Muscle layer of colon (tissue), 2 donors: ENCODE data around the gene COMMD8.

Experiments
- H3K27ac ChIP-seq: one replicate; pipeline ENCODE4 v1.7.0; 2013; ENCODE audit warnings: low read depth, mild to moderate bottlenecking, low read length, moderate library complexity
- H3K27me3 ChIP-seq, 2 donors: one replicate each; pipeline ENCODE4 v1.7.0; 2013; ENCODE audit warnings: low read length in 2 of 2, mild to moderate bottlenecking in 2 of 2; ENCODE audit not compliant: insufficient read depth in 2 of 2, control insufficient read depth in 1 of 2
- H3K36me3 ChIP-seq: one replicate; pipeline ENCODE4 v1.7.0; 2013; ENCODE audit warnings: mild to moderate bottlenecking, low read length; ENCODE audit not compliant: insufficient read depth
- H3K4me1 ChIP-seq: one replicate; pipeline ENCODE4 v1.7.0; 2013; ENCODE audit warnings: mild to moderate bottlenecking, low read length; ENCODE audit not compliant: insufficient read depth
- H3K4me3 ChIP-seq, 2 donors: one replicate each; pipeline ENCODE4 v1.7.0; 2013; ENCODE audit warnings: low read length in 2 of 2, low read depth in 1 of 2, mild to moderate bottlenecking in 1 of 2, moderate library complexity in 1 of 2
- H3K9ac ChIP-seq: one replicate; pipeline ENCODE4 v1.7.0; 2013; ENCODE audit warnings: low read length
- H3K9me3 ChIP-seq: one replicate; pipeline ENCODE4 v1.7.0; 2013; ENCODE audit warnings: mild to moderate bottlenecking, low read length
- donor health status: abdominal sarcoma.
- donor health status: Adenocarcinoma of cecum.

COMMD8 gene

DNA sequence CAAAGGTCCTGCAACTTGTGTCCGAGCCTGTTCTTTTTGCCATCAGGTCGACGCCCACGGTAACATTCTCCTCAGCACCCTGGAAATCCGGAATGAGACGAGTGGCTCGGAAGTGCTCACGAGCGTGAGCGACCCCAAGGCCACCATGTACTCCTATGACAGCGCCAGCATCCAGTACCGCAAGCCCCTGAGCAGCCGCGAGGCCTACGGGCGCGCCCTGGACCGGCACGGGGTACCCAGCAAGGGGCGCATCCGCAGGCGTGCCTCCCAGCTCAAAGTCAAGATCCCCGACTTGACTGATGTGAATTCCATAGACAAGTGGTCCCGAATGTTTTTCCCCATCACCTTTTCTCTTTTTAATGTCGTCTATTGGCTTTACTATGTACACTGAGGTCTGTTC is 37.9 kb downstream of the COMMD8 start:
- Histone ChIP-seq H3K9ac (no peak overlapping the region), H3K4me3 (no peak overlapping the region), H3K36me3 (no peaks in the 10 kb centered on the region), H3K27me3 (no peaks in the 10 kb centered on the region), H3K9me3 (no peaks in the 10 kb centered on the region), H3K27ac (no peak overlapping the region), H3K4me1 (no peaks in the 10 kb centered on the region)

DNA sequence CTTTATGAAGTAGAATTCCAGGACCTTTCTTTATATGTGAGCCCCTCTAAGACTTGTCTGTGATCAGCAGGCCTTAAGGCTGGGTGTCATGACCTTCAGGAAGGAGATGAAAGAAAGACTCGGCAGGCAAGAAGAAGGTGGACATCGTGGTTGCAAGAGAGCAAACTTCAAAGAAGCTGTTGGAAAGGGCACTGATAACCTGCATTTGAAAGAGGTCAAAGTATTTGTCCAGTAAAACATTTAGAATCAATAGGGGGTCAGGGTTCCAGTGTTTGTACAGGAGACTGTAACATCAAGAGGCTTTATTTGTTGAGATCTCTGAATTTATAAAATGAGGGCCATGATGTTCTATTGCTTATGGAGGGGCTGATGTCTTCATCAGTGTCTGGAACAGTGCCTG is 44.2 kb downstream of the COMMD8 start:
- H3K9ac ChIP-seq = no peak overlapping the region
- no peak overlapping the region for H3K27ac ChIP-seq
- H3K4me3 ChIP-seq = no peak overlapping the region
- no peaks in the 10 kb centered on the region for H3K4me1 ChIP-seq
- no peaks in the 10 kb centered on the region for H3K27me3 ChIP-seq
- H3K9me3 ChIP-seq = no peaks in the 10 kb centered on the region
- no peaks in the 10 kb centered on the region for H3K36me3 ChIP-seq

DNA sequence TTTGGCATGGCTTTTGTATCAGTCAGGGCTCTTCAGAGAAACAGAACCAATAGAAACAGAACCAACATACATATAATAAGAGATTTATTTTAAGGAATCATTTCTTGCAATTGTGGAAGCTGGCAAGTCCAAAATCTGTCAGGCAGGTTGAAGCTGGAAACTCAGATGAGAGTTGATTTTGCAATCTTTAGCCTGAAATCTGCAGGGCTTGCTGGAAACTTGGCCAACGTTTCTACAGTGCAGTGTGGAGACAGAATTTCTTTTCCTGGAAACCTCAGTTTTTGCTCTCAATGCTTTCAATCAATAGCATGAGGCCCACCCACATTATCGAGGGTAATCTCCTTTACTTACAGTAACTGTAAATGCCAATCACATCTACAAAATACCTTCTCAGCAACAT is 45.4 kb downstream of the COMMD8 start:
- Histone ChIP-seq H3K4me1 (no peaks in the 10 kb centered on the region), H3K4me3 (no peak overlapping the region), H3K27ac (no peak overlapping the region), H3K9me3 (no peaks in the 10 kb centered on the region), H3K36me3 (no peaks in the 10 kb centered on the region), H3K9ac (no peak overlapping the region), H3K27me3 (no peaks in the 10 kb centered on the region)

DNA sequence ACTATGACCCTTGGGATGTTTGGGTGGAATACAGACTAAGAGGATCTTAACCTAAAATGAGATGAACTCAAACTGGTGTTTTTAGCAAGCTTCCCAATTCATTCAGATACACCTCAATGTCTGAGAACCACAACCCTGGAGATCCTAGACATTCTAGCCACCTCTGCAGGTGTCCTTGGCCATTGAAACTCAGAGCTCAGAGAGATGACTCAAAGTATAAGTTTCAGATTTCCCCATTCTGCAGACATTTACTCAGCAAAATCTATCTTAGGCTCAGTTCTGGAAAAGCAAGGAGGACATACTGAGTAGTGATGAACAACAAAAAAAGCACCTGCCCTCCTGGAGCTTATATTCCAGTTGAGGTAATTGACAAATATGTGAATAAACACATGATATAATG is 47.8 kb downstream of the COMMD8 start:
- Histone ChIP-seq H3K4me1 (no peaks in the 10 kb centered on the region), H3K36me3 (no peaks in the 10 kb centered on the region), H3K27me3 (no peaks in the 10 kb centered on the region), H3K9ac (no peak overlapping the region), H3K4me3 (no peak overlapping the region), H3K27ac (no peak overlapping the region), H3K9me3 (no peaks in the 10 kb centered on the region)

DNA sequence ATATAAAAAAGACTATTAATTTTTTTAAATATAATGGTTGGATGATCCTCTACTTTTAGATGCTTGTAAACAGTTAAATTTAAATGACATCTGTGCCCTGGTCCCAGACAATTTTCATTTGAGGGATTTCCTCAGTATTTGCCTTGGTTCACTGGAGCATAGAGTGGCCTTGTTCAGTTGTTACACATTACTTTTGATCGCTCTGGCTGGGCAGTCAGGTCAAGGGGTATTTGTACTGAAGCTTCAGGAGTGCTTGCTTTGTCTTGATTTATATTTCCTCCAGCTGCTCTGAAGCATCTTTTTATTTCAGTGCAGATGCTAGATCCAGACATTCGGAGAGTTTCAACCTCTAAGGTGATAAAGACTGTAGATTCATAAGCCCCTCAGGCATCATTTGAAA is 50.0 kb downstream of the COMMD8 start:
- no peak overlapping the region for H3K9ac ChIP-seq
- no peaks in the 10 kb centered on the region for H3K9me3 ChIP-seq
- no peaks in the 10 kb centered on the region for H3K27me3 ChIP-seq
- H3K4me1 ChIP-seq = no peaks in the 10 kb centered on the region
- no peaks in the 10 kb centered on the region for H3K36me3 ChIP-seq
- H3K4me3 ChIP-seq = no peak overlapping the region
- no peak overlapping the region for H3K27ac ChIP-seq

DNA sequence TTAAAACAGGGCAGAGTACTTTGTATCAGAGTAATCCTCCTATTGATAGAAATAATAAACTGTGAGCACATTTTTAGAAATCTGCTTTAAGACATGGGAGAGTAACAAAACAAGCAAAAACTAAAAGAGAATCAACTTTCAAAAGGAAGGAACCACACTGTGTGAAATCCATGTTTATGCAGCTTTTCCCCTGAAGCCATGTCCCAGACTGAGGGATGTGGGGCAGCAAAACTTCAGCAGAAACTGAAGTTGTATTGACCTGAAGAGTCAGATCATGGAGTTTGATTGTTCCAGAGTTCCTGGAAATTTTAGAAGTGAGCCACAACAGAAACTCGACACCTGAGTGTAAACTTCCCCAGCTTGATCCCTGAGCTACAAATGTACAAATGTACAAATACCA is 53.2 kb downstream of the COMMD8 start:
- Histone ChIP-seq H3K9me3 (no peaks in the 10 kb centered on the region), H3K4me3 (no peak overlapping the region), H3K27ac (no peak overlapping the region), H3K36me3 (no peaks in the 10 kb centered on the region), H3K4me1 (no peaks in the 10 kb centered on the region), H3K9ac (no peak overlapping the region), H3K27me3 (no peaks in the 10 kb centered on the region)

DNA sequence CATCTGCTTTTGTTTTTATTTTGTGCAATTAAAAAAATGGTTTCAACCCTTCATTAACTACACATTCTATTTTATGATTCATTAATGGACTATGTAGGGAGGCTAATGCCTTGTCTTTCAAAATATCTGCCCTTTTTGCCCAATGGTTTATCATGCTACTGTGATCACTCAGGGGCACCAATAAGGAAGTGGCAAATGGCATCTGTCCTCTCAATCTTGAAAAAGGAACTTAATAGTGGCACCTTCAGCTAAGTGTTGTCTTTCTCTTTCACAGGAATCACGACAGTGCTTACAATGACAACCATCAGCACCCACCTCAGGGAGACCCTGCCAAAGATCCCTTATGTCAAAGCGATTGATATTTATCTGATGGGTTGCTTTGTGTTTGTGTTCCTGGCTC is 57.1 kb downstream of the COMMD8 start:
- Histone ChIP-seq H3K27me3 (no peaks in the 10 kb centered on the region), H3K36me3 (no peaks in the 10 kb centered on the region), H3K4me3 (no peak overlapping the region), H3K4me1 (no peaks in the 10 kb centered on the region), H3K27ac (no peak overlapping the region), H3K9me3 (no peaks in the 10 kb centered on the region), H3K9ac (no peak overlapping the region)
